Ovary (tissue), 9 donors: ENCODE measurements around the gene IQCK. TPM values are rescaled to one million over a fixed set of nuclear protein-coding genes. Genes with fewer than 3 reads are reported as not detected.
A peak's percentile ranks its signal among the peaks of the same experiment; 100 is the strongest.

Source experiments
- DNase-seq, 5 donors: peaks; one replicate each; pipeline ENCODE4 v3.0.0-alpha.2; 2019 to 2020
- H3K27ac ChIP-seq, 2 donors: fragments of 200-600 bp; one replicate each; pipeline versions ENCODE4 v1.5.1 to v1.8.0; 2019 to 2022
- H3K27me3 ChIP-seq: fragments of 200-600 bp; one replicate; pipeline ENCODE4 v1.8.0; 2022
- H3K36me3 ChIP-seq: fragments of 200-600 bp; sonication (generic); one replicate; pipeline ENCODE4 v1.5.1; 2019
- H3K4me1 ChIP-seq: one replicate; pipeline ENCODE4 v1.8.1; 2013; ENCODE audit warnings: mild to moderate bottlenecking, moderate library complexity; ENCODE audit not compliant: insufficient read depth
- H3K4me3 ChIP-seq: fragments of 200-600 bp; sonication (generic); one replicate; pipeline ENCODE4 v1.5.1; 2017
- H3K9me3 ChIP-seq, 2 donors: fragments of 200-600 bp in 1 of 2; sonication (generic) in 1 of 2; one replicate each; pipeline versions ENCODE4 v1.5.1 to v1.8.1; 2013 to 2019; ENCODE audit warnings: mild to moderate bottlenecking in 1 of 2, moderate library complexity in 1 of 2
- EP300 ChIP-seq: sonication (generic); formaldehyde crosslinking; IDR thresholded peaks from one replicate; pipeline ENCODE4 v1.6.1; 2017; ENCODE audit warnings: antibody characterized with exemption
- POLR2A ChIP-seq: fragments of 450-650 bp; IDR thresholded peaks from one replicate; pipeline ENCODE4 v1.6.1; 2017; ENCODE audit warnings: antibody characterized with exemption, mild to moderate bottlenecking, moderate library complexity
- WGBS, 3 donors: extraction: QIAGEN DNeasy Blood & Tissue Kit in 1 of 3; methylation state at CpG; one replicate each; pipeline versions ENCODE4 v1.1.5 to v1.1.7; 2013 to 2017; 5-methylcytosine and 5-hydroxymethylcytosine counted together
- intact Hi-C, 4 donors: fragments of 100-400 bp; cut with DNase I; formaldehyde crosslinking; loops; one replicate each; pipeline versions ENCODE4 v1.11.0 to v1.15.1; 2022 to 2023
- polyA plus RNA-seq, 2 donors: library from polyadenylated mRNA; stranded (reverse); fragments of 200-250 nt in 1 of 2; fragments of 350-450 nt in 1 of 2; fragmentation: Illumina TruSeq in 1 of 2; extraction: RNeasy Lipid Tissue Mini Kit (QIAGEN cat#74804) in 1 of 2; gene quantifications; one replicate each; pipeline ENCODE4 v1.2.3, GENCODE V29; 2013 to 2014
- total RNA-seq, 7 donors: library from RNA; depleted of rRNA in 2 of 7; stranded (reverse); fragments of >200 nt in 2 of 7; fragmentation: NEBNext Ultra II Directional in 3 of 7; extraction: Animal tissue kit (Norgen Biotek cat#: 25700) in 3 of 7; gene quantifications; one replicate each; pipeline versions ENCODE4 v1.1.0 to v1.2.4, GENCODE V29; 2016 to 2023
- TF ChIP-seq, protein P1 (sequence below), 3 donors: fragments of 450-650 bp in 2 of 3; fragments of 200-600 bp in 1 of 3; IDR thresholded peaks; one replicate each; pipeline versions ENCODE4 v1.5.1 to v1.8.0; 2016 to 2022; ENCODE audit warnings: antibody characterized with exemption in 3 of 3, mild to moderate bottlenecking in 1 of 3
- donor health status: DM: no; HTN: no; CAD: no; lungs with moderate emphysema.
- donor health status: DM: no; HTN: no; CAD: no.
- donor health status: Bipolar disorder and iron deficiency.
- donor health status: DM: yes; HTN: yes; CAD: no.
- donor health status: DM: no; HTN: no; CAD: no.
- donor health status: DM: yes; HTN: yes; CAD: no.

Gene IQCK
- total and polyA plus RNA-seq, 9 donors = 14.3 to 52.8 (median 18.0) TPM

DNA sequence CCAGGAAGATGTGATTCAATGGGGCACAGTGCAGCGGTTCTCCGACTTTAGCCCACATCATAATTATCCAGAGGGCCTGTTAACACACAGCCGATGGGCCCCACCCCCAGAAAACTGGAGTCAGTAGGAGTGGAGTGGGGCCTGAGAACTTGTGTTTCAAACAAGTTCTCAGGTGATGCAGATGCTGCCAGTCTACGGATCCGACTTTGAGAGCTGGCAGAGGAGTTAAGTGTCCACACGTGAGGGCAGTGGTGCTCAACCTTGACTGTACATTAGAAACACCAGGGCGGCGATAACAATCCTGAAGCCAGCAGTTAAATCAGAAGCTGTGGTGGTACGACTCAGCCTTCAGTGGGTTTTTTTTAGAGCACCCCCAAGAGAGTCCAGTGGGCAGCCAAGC, 91.6 kb downstream of the IQCK start:
- Histone ChIP-seq H3K27ac (no peak overlapping the region), H3K9me3 (no peaks in the 10 kb centered on the region), H3K27me3 (no peaks in the 10 kb centered on the region), H3K4me3 (no peak overlapping the region), H3K36me3 (no peaks in the 10 kb centered on the region), H3K4me1 (peaks cover 10% of the 10 kb centered on the region)
- TF ChIP-seq, protein P1, sequence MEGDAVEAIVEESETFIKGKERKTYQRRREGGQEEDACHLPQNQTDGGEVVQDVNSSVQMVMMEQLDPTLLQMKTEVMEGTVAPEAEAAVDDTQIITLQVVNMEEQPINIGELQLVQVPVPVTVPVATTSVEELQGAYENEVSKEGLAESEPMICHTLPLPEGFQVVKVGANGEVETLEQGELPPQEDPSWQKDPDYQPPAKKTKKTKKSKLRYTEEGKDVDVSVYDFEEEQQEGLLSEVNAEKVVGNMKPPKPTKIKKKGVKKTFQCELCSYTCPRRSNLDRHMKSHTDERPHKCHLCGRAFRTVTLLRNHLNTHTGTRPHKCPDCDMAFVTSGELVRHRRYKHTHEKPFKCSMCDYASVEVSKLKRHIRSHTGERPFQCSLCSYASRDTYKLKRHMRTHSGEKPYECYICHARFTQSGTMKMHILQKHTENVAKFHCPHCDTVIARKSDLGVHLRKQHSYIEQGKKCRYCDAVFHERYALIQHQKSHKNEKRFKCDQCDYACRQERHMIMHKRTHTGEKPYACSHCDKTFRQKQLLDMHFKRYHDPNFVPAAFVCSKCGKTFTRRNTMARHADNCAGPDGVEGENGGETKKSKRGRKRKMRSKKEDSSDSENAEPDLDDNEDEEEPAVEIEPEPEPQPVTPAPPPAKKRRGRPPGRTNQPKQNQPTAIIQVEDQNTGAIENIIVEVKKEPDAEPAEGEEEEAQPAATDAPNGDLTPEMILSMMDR (IDR thresholded peaks at IDR 0.05) = no peak
- TF ChIP-seq POLR2A (no peak), EP300 (no peak)
- intact Hi-C loops = no loop called here
- DNase-seq = no peak
- WGBS, 3 donors = 94 to 95% (median 94%) methylated on average over 9 of the region's 9 CpGs

DNA sequence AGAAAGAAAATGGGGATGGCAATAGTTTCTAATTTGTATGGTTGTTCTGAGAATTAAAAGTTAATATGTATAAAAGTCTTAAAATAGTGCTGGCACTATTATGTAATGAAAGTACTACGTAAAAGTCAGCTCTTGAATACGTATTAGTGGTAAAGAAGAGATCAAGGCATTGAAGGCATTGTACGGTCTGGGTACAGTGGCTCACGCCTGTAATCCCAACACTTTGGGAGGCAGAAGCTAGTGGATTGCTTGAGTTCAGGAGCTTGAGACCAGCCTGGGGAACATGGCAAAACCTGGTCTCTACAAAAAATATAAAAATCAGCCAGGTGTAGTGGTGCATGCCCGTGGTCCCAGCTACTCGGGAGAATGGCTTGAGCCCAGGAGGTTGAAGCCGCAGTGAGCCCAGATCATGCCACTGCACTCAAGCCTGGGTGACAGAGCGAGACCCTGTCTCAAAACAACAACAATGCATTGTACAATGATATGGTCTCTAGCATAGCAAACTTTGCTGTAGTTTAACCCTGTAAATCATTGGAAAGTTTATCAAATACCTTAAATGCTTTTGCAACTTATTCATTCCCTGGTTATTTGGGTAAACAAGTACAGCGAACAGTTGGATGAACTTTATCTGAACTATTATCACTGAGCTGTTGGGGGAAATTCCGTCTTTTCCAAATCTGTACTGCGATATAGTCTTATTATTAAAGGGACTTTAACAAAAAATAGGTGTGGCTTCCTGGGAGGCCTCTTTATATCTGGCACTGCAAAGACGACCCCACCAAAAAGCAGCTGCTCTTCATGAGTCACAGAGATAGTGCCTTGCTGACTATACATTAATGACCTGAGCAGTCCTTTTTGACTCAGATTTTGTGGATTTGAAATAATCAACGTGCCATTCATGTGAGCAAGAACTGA, 93.0 kb downstream of the IQCK start:
- Histone ChIP-seq H3K36me3 (no peaks in the 10 kb centered on the region), H3K9me3 (no peaks in the 10 kb centered on the region), H3K4me3 (no peak overlapping the region), H3K27ac (peak overlapping the region in 1 of 2 donors; percentile 12), H3K27me3 (no peaks in the 10 kb centered on the region), H3K4me1 (peaks cover 10% of the 10 kb centered on the region)
- intact Hi-C loops = no loop called here
- no peak for DNase-seq
- TF ChIP-seq EP300 (no peak), POLR2A (no peak)
- TF ChIP-seq, protein P1 (IDR thresholded peaks at IDR 0.05) = no peak
- 34 to 37% (median 37%) methylated on average over 13 of the region's 13 CpGs for WGBS, 3 donors

DNA sequence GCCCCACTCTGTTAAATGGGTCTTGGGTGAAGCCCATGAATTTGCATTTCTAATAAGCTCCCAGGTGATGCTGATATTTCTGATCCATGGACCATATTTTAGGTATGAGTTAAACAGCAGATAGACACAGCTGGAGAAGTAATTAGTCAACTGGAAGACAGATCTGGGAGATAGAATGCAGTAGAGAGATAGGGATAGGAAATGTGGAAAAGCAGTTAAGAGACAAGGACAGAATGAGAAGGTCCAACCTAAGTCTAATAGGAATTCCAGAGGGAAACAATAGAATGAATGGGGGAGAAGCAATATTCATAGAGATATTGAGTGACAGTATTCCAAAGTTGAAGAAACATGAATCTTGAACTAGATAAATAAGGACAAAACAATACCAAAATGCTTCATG, 94.9 kb downstream of the IQCK start:
- H3K9me3 ChIP-seq = no peaks in the 10 kb centered on the region
- intact Hi-C loops = no loop called here
- no peaks in the 10 kb centered on the region for H3K27me3 ChIP-seq
- peaks cover 9% of the 10 kb centered on the region for H3K4me1 ChIP-seq
- no peak overlapping the region for H3K4me3 ChIP-seq
- no peaks in the 10 kb centered on the region for H3K36me3 ChIP-seq
- no peak for DNase-seq
- no peak for TF ChIP-seq POLR2A
- no peak for TF ChIP-seq EP300
- TF ChIP-seq, protein P1 (IDR thresholded peaks at IDR 0.05) = no peak
- H3K27ac ChIP-seq = no peak overlapping the region

DNA sequence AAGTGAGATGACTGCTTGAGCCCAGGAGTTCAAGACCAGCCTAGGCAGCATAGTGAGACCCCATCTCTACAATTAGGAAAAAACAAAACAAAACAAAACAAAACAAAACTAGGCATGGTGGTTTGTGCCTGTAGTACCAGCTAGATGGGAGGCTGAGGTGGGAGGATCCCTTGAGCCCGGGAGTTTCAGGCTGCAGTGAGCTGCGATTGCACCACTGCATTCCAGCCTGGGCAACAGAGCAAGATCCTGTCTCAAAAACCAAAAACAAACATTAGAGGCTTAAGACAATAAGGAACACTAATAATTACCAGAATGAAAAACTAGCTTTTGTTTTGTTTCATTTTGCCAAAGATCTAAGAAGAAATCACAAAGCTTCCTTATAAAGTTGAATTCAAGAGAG, 97.3 kb downstream of the IQCK start:
- Histone ChIP-seq H3K9me3 (no peaks in the 10 kb centered on the region), H3K27me3 (no peaks in the 10 kb centered on the region), H3K4me3 (no peak overlapping the region), H3K4me1 (peaks cover 6% of the 10 kb centered on the region), H3K36me3 (no peaks in the 10 kb centered on the region), H3K27ac (no peak overlapping the region)
- DNase-seq = no peak
- no peak for TF ChIP-seq POLR2A
- TF ChIP-seq, protein P1 (IDR thresholded peaks at IDR 0.05) = no peak
- no peak for TF ChIP-seq EP300
- 37 to 48% (median 40%) methylated on average over 2 of the region's 2 CpGs for WGBS, 3 donors
- intact Hi-C loops = no loop called here
